ENCODE results near the gene GPR107.

Gene GPR107

GRCh38 chr9:130137081-130137640 is 83.5 kb downstream of the GPR107 start:
- no peak overlapping the region for H3K4me3 ChIP-seq (ENCODE audit: low read length)
- DNase-seq (ENCODE audit: low read depth) = no peak
- TF ChIP-seq CTCF (conservative IDR thresholded peaks at IDR 0.05; ENCODE audit: low read length) = no peak

GRCh38 chr9:130137641-130138081 is 84.0 kb downstream of the GPR107 start:
- DNase-seq (ENCODE audit: low read depth) = no peak
- TF ChIP-seq CTCF (conservative IDR thresholded peaks at IDR 0.05; ENCODE audit: low read length) = no peak
- H3K4me3 ChIP-seq (ENCODE audit: low read length) = no peak overlapping the region

- H3K4me3 ChIP-seq (ENCODE audit: low read length) = no peak overlapping the region
- TF ChIP-seq CTCF (conservative IDR thresholded peaks at IDR 0.05; ENCODE audit: low read length) = 0 out of 2 replicates have a peak, but pooled peaks have one; percentile 7
- DNase-seq (ENCODE audit: low read depth) = peak; percentile 94
Measured at GRCh38 chr9:130138171-130138653, 84.5 kb downstream of the GPR107 start.

GRCh38 chr9:130138791-130139190 is 85.1 kb downstream of the GPR107 start:
- TF ChIP-seq CTCF (conservative IDR thresholded peaks at IDR 0.05; ENCODE audit: low read length) = 0 out of 2 replicates have a peak, but pooled peaks have one; percentile 1
- no peak overlapping the region for H3K4me3 ChIP-seq (ENCODE audit: low read length)
- peak; percentile 95 for DNase-seq (ENCODE audit: low read depth)

GRCh38 chr9:130139251-130139650 is 85.5 kb downstream of the GPR107 start:
- H3K4me3 ChIP-seq (ENCODE audit: low read length) = no peak overlapping the region
- DNase-seq (ENCODE audit: low read depth) = no peak
- TF ChIP-seq CTCF (conservative IDR thresholded peaks at IDR 0.05; ENCODE audit: low read length) = no peak

GRCh38 chr9:130140706-130141105 is 87.0 kb downstream of the GPR107 start:
- TF ChIP-seq CTCF (conservative IDR thresholded peaks at IDR 0.05; ENCODE audit: low read length) = no peak
- DNase-seq (ENCODE audit: low read depth) = no peak
- no peak overlapping the region for H3K4me3 ChIP-seq (ENCODE audit: low read length)

GRCh38 chr9:130142056-130142455 is 88.3 kb downstream of the GPR107 start:
- H3K4me3 ChIP-seq (ENCODE audit: low read length) = no peak overlapping the region
- DNase-seq (ENCODE audit: low read depth) = no peak
- TF ChIP-seq CTCF (conservative IDR thresholded peaks at IDR 0.05; ENCODE audit: low read length) = no peak
